COLO668 (cell line): ENCODE measurements around the gene DSCAM.
"Not testable (repeated sequence)": the region's sequence is repeated elsewhere in the genome, so short reads cannot be mapped to it uniquely, and the experiment has no call there.

Source experiments
- DNase-seq: peaks from one replicate; lab custom pipeline; 2025; ENCODE audit not compliant: unreplicated experiment; lab: John Stamatoyannopoulos, UW

The DSCAM gene

DNA sequence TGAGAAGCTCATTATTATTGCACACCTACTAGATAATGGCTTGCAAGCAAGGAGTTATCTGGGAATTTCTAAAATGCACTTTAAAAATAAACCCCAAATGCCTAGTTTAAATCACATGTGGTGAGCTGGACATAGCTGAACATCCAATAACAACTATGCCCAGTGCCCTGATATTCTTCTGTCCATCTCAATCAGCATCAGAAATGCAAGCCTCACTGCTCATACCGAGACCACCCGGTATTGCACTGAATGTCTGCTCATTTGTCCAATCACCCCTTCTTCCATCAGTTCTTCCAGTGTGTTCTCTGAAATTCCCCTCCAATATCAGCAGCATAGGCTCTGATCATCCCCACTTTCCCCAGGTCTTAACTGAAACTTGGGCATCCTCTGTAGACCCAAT, 383.8 kb downstream of the DSCAM start:
- DNase-seq = no peak

DNA sequence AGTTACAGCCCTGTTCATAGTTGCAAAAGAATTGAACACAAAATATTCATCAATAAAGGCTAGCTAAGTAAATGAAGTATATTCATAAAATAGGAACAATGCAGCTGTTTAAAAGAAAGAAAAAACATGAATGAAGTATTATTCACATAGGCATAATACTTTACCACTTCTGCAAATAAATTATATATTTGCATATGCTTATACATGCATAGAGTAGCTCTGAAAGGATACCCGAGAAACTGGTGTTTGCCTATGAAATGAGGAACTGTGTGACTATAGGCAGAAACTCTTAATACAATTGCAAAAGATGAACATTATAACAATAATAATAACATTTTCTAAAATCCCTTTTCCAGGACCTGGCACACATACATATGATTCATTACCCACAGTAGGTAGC, 385.9 kb downstream of the DSCAM start:
- DNase-seq = no peak

DNA sequence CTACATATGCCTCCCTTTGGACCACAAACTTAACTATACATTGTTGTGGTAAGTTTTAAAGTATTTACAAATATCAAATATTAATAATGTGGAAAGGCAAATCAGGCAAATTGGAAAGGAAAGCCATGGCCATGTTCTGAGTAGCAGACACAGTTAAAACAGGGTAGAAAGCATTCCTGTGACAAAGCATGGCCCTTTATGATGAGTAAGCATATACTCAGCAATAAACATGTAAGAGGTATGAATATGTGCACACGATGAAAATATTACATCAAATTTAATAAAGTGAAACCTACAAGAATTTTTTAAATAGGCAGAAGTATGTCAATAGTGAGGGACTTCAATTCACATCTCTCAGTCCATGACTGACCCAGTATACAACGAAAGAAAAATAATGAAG, 389.2 kb downstream of the DSCAM start:
- DNase-seq = no peak

DNA sequence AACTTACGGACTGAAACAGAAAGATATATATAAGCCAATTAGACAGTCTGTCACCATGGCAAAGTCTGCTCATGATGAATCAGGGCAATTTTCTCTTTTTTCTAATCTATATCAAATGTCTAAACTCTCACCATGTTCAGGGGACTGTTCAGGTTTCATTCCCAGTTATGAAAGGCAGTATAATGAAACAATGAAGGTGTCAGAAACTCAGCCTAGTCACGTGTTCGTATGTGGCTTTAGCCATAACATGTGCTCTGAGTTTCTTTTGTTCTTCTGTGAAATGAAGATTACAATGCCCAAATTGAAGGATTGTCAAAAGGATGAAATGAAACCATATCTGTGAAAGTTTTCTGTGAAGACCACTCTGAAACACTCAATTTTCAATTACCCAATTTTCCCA, 392.9 kb downstream of the DSCAM start:
- DNase-seq = no peak

DNA sequence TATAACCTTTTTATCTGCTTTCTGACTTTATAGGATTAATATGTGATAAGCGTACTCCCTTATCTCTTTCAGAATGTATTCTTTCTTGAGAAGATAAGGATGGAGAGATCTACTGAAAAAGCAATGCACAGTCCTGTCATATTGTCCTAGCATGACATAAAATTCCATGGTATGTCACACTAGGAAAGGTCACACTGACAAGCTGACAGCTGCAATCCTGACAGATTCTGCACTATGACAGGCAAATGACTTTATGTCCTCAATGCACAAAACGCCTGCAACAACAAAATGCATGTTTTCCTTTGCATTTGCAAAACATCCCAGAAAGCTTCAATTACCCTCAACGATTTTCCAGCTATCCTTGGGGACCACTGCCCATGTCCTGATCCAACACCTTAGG, 393.8 kb downstream of the DSCAM start:
- DNase-seq = no peak

DNA sequence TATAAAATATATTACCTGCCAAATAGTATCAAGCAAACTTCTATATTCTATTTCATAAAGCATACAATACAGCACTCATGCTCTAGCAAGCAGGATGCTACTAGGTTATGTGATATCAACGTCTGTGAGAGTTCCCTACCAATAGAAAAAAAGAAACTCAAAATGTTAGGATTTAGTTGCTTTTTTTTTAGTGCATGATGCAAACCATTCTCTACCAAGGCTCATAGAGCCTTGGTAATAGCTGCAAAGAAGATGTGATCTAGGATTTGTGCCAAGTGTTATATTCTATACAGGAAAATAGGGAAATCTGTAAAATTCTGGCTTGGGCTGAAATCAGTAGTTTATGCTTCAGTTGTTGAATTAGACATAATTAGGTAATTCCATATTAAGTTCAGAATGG, 394.4 kb downstream of the DSCAM start:
- no peak for DNase-seq

DNA sequence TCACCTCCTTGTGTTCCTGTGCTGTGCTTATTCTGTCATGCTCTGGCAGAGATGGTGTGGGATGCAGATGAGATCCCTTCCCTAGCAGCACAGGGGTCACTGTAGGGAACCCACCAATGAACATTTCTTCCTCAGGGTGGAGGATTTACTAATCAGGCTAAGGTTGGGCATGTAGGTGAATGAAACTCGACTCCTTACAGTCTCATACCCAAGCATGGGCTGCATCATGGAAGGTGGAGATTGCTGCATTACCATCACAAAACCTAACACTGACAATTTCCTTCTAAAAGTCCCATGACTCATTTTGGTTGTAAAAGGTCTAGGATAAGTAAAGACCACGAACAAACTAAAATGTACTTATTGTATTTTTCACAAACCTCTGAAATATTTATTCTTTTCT, 399.9 kb downstream of the DSCAM start:
- no peak for DNase-seq

DNA sequence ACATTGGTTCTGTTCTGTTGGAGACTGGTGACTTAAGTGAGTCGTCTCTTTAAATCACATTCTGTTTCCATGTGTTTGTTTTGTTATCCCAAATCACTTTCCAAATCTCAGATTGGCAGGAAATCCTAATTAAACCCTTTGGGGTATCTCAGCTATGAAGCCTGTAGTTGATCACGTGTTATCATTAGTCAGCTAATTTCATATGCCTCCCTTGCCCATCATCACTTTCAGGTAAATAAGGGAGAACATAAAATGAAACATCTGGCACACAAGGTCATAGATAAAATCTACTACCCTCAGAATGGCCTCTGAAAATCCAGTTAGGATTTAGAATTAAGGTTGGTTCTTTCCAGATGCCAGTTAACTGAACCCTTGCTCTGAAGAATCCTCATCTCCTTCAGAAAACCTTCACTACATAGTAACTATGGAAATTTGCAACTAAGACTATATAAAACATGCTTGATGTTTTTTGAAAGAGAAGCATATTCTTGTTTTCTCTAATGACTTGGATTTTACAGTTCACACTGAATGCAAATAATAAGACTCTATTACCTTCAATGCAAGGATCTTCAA, 401.5 kb downstream of the DSCAM start:
- DNase-seq = no peak

DNA sequence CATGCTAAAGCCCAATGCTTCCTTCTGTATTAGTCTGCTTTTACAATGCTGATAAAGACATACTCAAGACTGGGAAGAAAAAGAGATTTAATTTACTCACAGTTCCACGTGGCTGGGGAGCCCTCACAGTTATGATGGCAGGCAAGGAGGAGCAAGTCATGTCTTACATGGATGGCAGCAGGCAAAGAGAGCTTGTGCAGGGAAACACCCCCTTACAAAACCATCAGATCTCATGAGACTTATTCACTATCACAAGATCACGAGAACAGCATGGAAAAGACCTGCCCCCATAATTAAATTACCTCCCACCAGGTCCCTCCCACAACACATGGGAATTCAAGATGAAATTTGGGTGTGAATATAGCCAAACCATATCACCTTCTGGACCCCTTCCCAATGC, 407.4 kb downstream of the DSCAM start:
- DNase-seq = not testable (repeated sequence)

DNA sequence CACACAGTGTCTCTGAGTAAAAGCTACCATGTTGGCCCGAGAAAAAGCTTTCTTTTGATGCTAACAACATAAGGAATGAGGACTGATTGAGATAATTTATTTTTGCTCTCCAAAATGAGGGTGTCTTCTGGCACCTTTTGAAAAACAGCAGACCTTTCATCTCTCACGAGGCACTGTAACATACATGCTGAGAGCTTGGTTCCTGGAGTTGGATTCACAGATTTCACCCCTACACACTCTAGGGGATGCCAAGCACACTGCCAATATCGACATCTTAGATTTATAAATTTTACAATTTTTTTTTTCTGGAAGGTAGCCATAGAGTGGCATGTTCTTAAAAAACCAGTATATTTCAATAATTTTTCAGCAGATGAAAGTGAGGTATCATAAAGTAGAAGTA, 408.3 kb downstream of the DSCAM start:
- DNase-seq = no peak

DNA sequence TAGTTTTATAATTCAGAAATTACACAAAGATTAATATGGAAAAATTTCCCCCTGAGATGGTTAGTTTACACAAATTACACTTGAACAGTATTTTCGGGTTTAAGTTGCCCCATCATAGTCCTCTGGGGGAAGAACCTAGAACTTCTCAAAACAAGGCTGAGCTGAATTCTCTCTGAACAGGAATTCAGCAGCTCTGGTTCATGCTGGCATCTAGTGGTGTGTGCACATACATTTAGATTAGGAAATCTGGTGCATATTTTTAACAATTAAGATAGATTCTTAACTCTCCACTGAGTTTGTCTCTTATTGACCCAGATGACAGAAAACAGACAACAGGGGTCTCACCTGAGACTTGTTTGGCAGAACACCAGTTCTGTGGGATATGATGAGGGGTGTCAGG, 410.7 kb downstream of the DSCAM start:
- no peak for DNase-seq

DNA sequence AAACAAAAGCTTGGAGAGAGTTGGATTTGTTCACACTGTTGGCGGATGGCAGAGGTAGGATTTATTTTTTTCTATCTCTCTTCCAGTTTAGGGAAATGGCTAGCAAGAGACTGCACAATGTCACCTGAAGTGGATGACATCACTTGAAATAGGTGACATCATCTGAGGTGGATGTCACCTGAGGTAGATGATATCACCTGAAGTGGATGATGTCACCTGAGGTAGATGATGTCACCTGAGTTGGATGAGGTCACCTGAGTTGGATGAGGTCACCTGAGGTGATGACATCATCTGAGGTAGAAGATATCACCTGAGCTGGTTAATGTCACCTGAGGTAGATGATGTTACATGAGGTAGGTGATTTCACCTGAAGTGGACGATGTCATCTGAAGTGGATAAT, 413.4 kb downstream of the DSCAM start:
- peak; percentile 61 for DNase-seq

DNA sequence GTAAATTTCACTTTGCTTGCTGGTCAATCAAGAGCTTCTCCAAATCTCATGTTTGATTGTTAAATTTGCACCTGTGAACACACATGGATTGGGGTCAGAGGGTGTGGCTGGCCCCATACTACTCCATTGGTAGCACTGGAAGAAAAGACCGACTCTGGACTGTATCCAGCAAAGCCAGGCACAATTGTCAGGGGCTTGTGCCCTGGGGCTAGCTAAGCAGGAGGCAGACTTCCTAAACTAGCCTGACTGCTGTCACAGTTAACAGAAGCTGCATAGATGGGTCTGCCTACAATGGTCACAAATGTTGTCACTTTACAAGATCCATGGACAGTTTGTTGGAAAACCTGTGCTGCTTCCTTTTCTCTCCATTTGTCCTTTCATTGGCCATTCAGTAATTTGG, 421.0 kb downstream of the DSCAM start:
- no peak for DNase-seq

DNA sequence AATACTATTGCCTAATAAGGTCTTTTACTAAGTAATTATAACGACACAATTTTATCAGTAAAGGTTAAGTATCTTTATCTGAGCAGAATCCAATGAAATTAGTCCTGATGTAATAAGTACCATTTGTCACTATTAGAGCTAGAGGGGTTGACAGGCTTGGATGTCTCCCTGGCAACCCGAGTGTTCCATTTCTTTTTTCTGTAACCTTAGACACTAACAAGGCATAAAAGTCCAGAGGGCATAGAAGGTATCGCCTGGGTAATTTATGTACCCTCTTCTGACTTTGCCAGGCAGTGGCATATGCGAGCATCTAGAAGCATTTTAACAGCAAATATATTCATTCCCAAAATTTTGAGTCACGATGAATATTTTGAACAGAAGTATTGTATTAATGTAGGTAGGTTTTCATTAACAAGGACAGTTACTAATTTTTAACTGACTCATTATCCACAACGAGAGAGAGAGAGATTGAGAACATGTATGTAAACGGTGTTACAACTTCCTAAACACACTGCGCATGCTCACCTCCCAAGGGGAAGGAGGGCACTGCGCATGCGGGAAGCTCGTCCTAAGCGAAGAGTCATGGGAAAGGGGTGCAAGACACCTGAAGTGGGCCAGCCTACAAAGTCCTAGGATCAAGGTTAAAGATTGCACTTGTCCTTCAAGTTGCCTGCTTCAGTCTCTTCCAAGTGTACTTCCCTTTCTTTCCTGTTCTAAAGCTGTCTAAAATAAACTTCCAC, 423.9 kb downstream of the DSCAM start:
- no peak for DNase-seq

DNA sequence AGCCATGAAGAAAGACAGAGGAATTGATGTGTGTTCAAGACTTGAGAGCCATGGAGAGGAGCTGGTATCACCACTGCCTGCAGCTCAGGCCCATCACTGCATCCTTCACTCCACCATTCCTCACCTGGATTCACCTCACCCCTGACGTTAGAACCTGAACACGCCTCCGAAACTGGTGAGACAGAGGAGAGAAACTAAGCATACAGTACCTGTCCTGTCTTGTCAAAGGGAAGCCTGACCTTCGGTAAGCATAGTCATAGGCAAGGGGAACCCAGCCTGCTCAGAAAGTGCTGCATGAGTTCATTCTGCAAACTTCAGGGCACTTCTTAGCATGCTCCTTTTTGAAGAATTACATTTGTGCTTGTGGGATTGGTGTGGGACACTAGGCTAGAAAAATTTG, 425.8 kb downstream of the DSCAM start:
- DNase-seq = no peak

DNA sequence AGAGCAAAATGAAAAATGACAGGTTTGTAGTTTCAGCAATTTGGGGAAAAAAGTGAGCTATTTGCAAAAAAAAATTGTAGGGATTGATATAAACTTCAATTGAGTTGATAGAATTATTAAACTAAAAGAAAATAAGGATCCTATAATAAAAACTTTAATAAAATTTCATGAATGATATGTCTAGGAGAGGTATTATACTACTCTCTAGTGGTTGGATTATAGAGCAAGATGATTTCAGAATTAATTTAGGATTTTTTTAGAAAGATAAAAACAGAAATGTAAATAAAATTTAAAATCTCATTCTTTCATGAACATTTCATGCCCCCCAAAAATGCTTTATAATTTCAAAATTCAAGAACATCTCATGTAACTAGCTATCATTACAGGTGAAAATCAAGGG, 430.4 kb downstream of the DSCAM start:
- no peak for DNase-seq

DNA sequence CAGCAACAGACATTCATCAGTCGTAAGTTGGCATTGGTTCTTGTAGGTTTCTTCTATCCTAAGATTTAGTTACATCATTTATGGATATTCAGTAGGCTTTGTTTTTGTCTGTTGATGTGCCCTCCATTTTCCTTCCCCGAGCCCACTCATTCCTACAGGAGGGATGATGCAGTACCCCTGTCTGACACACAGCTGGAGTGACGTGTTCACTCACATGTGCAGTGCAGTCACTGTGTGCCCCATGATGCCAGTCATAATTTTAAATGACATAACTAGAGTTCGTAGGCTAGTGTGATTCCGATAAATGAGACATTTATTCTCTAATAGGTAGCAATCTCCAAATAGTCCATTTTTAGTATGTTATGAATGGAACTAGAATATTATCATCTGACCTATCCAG, 438.4 kb downstream of the DSCAM start:
- DNase-seq = no peak

DNA sequence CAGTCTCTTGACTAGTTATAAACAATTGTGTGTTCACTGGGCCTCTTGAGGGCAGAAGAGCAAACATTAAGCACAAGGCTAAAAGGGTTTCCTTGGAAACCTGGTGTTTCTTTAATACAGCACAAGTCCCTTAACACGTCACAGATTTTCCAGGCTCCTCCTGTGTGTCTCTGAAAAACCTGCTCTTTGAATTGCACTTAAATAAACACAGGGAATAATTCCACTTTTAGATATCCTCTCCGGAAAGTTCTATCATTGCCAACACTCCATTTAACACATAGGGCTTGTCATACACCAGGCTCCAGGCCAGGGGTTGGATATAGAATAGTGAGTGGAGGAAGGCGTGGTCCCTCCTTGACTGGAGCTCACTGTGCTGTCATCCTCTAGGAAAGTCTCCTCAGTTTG, 442.6 kb downstream of the DSCAM start:
- DNase-seq = no peak

DNA sequence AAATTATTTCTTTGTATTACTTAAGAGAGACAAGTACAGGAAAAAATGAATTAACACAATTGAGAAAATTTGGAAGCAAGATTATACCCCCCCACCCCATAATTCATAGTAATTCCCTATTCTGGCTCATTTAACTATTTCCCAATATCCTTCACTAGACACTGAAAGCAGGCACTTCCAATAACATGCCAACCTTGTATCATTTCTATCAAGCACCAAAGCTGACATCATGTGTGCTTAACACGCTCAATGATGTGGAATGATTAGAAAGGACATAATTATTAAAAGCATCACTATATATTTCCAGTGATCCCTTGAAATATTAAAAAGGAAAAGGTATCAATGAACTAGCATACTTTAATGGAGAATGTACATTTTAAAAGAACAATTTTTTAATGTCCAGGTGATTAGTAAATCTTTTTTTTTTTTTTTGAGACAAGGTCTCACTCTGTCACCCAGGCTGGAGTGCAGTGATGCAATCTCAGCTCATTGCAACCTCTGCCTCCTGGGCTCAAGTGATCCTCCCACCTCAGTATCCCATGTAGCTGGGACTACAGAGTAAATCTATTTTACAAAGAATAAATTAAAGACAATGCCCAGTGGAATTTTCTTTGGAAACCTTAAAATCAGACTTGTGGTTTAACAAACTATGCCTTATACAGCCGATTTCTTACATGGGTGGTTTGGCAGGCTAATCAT, 443.9 kb downstream of the DSCAM start:
- no peak for DNase-seq

DNA sequence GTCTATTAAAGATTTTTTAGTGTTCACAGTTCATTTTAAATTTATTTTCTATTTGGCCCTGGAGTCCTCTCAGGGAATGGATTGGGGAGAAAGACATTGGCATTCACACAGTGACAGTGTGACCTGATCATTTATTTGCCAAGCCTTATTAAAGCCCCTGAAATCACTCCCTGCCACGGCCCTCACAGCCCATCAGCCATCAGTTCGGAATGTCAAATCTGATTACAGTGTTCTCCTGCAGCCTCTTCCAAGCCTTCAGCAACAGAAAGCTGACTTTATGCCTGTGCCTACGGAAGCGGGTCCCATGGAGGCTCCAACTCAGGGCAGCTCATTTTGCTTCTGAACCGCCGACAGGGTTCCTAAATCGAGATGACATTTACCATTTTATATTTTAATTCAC, 451.2 kb downstream of the DSCAM start:
- DNase-seq = no peak

DNA sequence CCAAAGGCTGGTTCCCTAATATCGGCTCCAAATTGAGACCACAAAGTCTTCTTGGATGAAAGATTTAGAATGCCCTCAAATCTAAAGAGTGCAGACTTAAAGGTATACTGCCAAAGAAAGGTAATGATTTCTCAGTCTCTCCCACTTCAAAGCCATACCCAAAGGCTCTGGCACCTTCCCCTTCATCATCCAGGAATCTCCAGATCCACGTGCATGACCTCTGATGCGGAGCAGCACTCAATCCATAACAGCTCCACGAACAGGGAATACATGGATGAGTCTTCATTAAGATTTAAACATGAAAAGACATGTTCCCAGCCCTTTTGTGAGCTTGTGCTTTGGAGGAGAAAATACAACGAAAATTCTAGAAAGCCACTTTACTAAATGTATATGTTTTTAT, 453.9 kb downstream of the DSCAM start:
- DNase-seq = no peak

DNA sequence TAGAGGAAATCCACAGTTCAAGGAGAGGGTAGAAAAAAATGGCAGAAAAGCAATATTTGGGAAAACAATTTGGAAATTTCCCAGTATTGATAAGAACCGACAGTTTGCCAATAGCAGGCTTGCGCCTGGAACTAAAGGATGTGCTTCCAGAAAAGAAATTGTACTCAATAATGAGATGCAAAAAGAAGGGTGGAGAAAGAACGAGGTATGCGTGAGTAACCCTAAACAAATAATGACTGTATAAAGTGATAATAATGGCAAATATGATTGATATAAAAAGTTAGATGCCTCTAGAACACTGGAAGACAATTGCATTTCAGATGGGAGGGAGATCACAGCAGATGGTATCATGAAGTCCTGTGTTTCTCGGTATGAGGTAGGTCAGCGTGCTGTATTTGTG, 458.9 kb downstream of the DSCAM start:
- no peak for DNase-seq
